ENCODE results near the gene SERPINA12.
"Not testable (repeated sequence)": the region's sequence is repeated elsewhere in the genome, so short reads cannot be mapped to it uniquely, and the experiment has no call there.

SERPINA12 gene

DNA sequence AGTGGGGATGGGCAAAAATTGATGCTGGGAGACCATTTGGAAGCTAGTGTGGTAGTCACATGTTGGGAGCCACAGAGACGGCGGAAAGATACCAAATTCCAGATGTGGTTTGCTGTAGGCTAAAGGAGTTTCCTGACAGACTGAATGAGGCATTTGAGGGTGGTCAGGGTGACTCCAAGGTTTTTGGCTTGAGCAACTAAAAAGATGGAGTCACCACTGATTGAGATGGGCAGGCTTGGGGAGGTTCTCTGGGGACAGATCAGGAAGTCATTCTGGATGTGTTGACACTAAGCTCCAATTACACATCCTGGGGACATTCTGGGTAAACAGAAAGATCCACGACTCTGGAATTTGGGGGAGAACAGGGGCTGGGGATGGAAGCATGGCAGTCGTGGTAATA, 17.8 kb downstream of the SERPINA12 start:
- TF ChIP-seq, protein P1, sequence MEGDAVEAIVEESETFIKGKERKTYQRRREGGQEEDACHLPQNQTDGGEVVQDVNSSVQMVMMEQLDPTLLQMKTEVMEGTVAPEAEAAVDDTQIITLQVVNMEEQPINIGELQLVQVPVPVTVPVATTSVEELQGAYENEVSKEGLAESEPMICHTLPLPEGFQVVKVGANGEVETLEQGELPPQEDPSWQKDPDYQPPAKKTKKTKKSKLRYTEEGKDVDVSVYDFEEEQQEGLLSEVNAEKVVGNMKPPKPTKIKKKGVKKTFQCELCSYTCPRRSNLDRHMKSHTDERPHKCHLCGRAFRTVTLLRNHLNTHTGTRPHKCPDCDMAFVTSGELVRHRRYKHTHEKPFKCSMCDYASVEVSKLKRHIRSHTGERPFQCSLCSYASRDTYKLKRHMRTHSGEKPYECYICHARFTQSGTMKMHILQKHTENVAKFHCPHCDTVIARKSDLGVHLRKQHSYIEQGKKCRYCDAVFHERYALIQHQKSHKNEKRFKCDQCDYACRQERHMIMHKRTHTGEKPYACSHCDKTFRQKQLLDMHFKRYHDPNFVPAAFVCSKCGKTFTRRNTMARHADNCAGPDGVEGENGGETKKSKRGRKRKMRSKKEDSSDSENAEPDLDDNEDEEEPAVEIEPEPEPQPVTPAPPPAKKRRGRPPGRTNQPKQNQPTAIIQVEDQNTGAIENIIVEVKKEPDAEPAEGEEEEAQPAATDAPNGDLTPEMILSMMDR (IDR thresholded peaks at IDR 0.05; ENCODE audit: low read depth, low read length), result no peak
- no peak overlapping the region for H3K4me3 ChIP-seq (ENCODE audit: low read depth, low read length)

DNA sequence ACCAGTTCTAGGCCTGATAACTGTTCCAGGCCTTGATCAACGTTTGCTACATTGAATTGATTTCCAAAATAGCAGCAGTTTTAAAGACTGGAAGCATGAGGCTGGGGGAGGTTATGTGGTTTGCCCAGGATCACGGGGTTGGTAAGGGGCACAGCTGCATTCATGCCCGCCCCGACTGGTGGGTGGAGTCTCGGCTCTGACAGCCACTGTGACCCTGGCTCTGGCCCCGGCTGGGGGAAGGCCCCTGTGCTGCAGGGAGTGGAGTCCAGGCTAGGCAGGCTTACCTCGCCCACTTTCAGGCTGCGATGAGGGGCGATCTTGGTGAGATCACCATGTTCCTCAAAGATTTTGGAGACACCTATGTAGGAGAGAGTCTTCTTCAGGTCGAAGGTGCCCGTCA, 19.9 kb downstream of the SERPINA12 start:
- TF ChIP-seq, protein P1 (IDR thresholded peaks at IDR 0.05; ENCODE audit: low read depth, low read length), result no peak
- no peak overlapping the region for H3K4me3 ChIP-seq (ENCODE audit: low read depth, low read length)

GRCh38 chr14:94486883-94487282, 22.4 kb downstream of the SERPINA12 start:
- no peak overlapping the region for H3K4me3 ChIP-seq (ENCODE audit: low read depth, low read length)
- TF ChIP-seq, protein P1 (IDR thresholded peaks at IDR 0.05; ENCODE audit: low read depth, low read length), result no peak

GRCh38 chr14:94485944-94486841, 23.1 kb downstream of the SERPINA12 start:
- TF ChIP-seq, protein P1 (IDR thresholded peaks at IDR 0.05; ENCODE audit: low read depth, low read length), result peak; percentile 100
- H3K4me3 ChIP-seq (ENCODE audit: low read depth, low read length), result no peak overlapping the region

- no peak overlapping the region for H3K4me3 ChIP-seq (ENCODE audit: low read depth, low read length)
- TF ChIP-seq, protein P1 (IDR thresholded peaks at IDR 0.05; ENCODE audit: low read depth, low read length), result no peak
Observed at GRCh38 chr14:94484481-94484880, 24.8 kb downstream of the SERPINA12 start.

- TF ChIP-seq, protein P1 (IDR thresholded peaks at IDR 0.05; ENCODE audit: low read depth, low read length), result no peak
- no peak overlapping the region for H3K4me3 ChIP-seq (ENCODE audit: low read depth, low read length)
Observed at GRCh38 chr14:94483729-94484275, 25.5 kb downstream of the SERPINA12 start.

DNA sequence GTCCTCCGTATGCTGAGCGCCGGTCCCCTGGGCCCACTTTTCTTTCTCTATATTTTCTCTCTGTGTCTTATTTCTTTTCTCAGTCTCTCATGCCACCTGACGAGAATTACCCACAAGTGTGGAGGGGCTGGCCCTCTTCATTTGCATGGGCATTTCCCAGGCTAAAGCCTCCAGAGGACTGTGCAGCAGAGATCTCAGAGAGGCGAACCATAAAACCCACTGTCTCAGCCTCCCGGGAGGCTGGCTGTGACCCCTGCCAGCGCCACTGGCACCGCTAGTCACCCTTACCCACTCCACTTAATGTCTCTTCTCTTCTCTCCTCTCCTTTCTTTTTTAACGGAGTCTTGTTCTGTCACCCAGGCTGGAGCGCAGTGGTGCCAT, 26.2 kb downstream of the SERPINA12 start:
- TF ChIP-seq, protein P1 (IDR thresholded peaks at IDR 0.05; ENCODE audit: low read depth, low read length), result no peak
- no peak overlapping the region for H3K4me3 ChIP-seq (ENCODE audit: low read depth, low read length)

GRCh38 chr14:94482132-94483070, 26.9 kb downstream of the SERPINA12 start:
- H3K4me3 ChIP-seq (ENCODE audit: low read depth, low read length), result not testable (repeated sequence)
